Trophoblast cell (in vitro differentiated cells and primary cell): ENCODE measurements around the gene C9orf152.
"Not testable (repeated sequence)": the region's sequence is repeated elsewhere in the genome, so short reads cannot be mapped to it uniquely, and the experiment has no call there.

Experiments used
- DNase-seq, 2 donors: peaks; one replicate each; pipeline ENCODE4 v3.0.0-alpha.2; 2016
- H2AFZ ChIP-seq: 2 replicates; pipeline ENCODE4 v1.6.1; 2013; ENCODE audit warnings: low read length, moderate library complexity, mild to moderate bottlenecking; ENCODE audit not compliant: insufficient read depth, poor library complexity
- H2AK5ac ChIP-seq: 2 replicates; pipeline ENCODE4 v1.6.1; 2013; ENCODE audit warnings: mild to moderate bottlenecking, low read length
- H2BK120ac ChIP-seq: 2 replicates; pipeline ENCODE4 v1.6.1; 2013; ENCODE audit warnings: low read length, mild to moderate bottlenecking, moderate library complexity; ENCODE audit not compliant: insufficient read depth, poor library complexity
- H2BK12ac ChIP-seq: 2 replicates; pipeline ENCODE4 v1.6.1; 2013; ENCODE audit warnings: mild to moderate bottlenecking, low read length, moderate library complexity
- H2BK5ac ChIP-seq: 2 replicates; pipeline ENCODE4 v1.6.1; 2013; ENCODE audit warnings: low read length, low read depth, moderate library complexity, mild to moderate bottlenecking; ENCODE audit not compliant: poor library complexity
- H3K14ac ChIP-seq: 2 replicates; pipeline ENCODE4 v1.6.1; 2013; ENCODE audit warnings: mild to moderate bottlenecking, low read length
- H3K18ac ChIP-seq: 2 replicates; pipeline ENCODE4 v1.6.1; 2013; ENCODE audit warnings: mild to moderate bottlenecking, low read length
- H3K23ac ChIP-seq: 2 replicates; pipeline ENCODE4 v1.6.1; 2013; ENCODE audit warnings: low read length
- H3K27ac ChIP-seq: 2 replicates; pipeline ENCODE4 v1.5.1; 2013; ENCODE audit warnings: low read depth, mild to moderate bottlenecking, inconsistent platforms, low read length, moderate library complexity
- H3K27me3 ChIP-seq: 2 replicates; pipeline ENCODE4 v1.6.1; 2013; ENCODE audit warnings: inconsistent platforms, mild to moderate bottlenecking, low read length, moderate library complexity; ENCODE audit not compliant: insufficient read depth
- H3K36me3 ChIP-seq, 2 experiments: 1 replicate in 1 of 2; 2 replicates in 1 of 2; pipeline ENCODE4 v1.6.1; 2013; ENCODE audit warnings: low read length in 2 of 2, mild to moderate bottlenecking in 2 of 2, moderate library complexity in 1 of 2; ENCODE audit not compliant: insufficient read depth in 2 of 2, control insufficient read depth in 1 of 2
- H3K4ac ChIP-seq: 2 replicates; pipeline ENCODE4 v1.6.1; 2013; ENCODE audit warnings: low read depth, mild to moderate bottlenecking, low read length, moderate library complexity
- H3K4me1 ChIP-seq, 2 experiments: 1 replicate in 1 of 2; 2 replicates in 1 of 2; pipeline ENCODE4 v1.6.1; 2013; ENCODE audit warnings: low read length in 2 of 2, mild to moderate bottlenecking in 2 of 2, moderate library complexity in 1 of 2; ENCODE audit not compliant: insufficient read depth in 2 of 2, control insufficient read depth in 1 of 2
- H3K4me2 ChIP-seq: 2 replicates; pipeline ENCODE4 v1.6.1; 2013; ENCODE audit warnings: inconsistent platforms, mild to moderate bottlenecking, low read length, moderate library complexity
- H3K4me3 ChIP-seq: 2 replicates; pipeline ENCODE4 v1.5.1; 2013; ENCODE audit warnings: mild to moderate bottlenecking, low read depth, low read length, inconsistent platforms
- H3K79me1 ChIP-seq: one replicate; pipeline ENCODE4 v1.6.1; 2013; ENCODE audit warnings: low read length
- H3K79me2 ChIP-seq: 2 replicates; pipeline ENCODE4 v1.6.1; 2013; ENCODE audit warnings: low read length, mild to moderate bottlenecking; ENCODE audit not compliant: control insufficient read depth, insufficient read depth, poor library complexity
- H3K9ac ChIP-seq: 2 replicates; pipeline ENCODE4 v1.6.1; 2013; ENCODE audit warnings: mild to moderate bottlenecking, low read length
- H3K9me3 ChIP-seq: 2 replicates; pipeline ENCODE4 v1.6.1; 2013; ENCODE audit warnings: low read depth, mild to moderate bottlenecking, control low read depth, inconsistent platforms, low read length; ENCODE audit not compliant: insufficient read depth
- H4K12ac ChIP-seq: 2 replicates; pipeline ENCODE4 v1.6.1; 2013; ENCODE audit warnings: low read depth, mild to moderate bottlenecking, low read length, moderate library complexity
- H4K8ac ChIP-seq: 2 replicates; pipeline ENCODE4 v1.6.1; 2013; ENCODE audit warnings: low read depth, mild to moderate bottlenecking, low read length, moderate library complexity
- H4K91ac ChIP-seq: one replicate; pipeline ENCODE4 v1.6.1; 2013; ENCODE audit warnings: low read depth, mild to moderate bottlenecking, low read length, moderate library complexity
- WGBS: extraction: QIAGEN DNeasy Blood & Tissue Kit; methylation state at CpG from one replicate; pipeline ENCODE4 v1.1.7; 2013; ENCODE audit warnings: missing lambda C conversion rate; ENCODE audit not compliant: insufficient read length, insufficient coverage; ENCODE audit errors: extremely low coverage; 5-methylcytosine and 5-hydroxymethylcytosine counted together

Gene C9orf152

GRCh38 chr9:110206389-110206788, 1.6 kb downstream of the C9orf152 start:
- no peak for DNase-seq
- Histone ChIP-seq H3K27ac (no peak overlapping the region), H3K23ac (no peak overlapping the region), H2BK5ac (no peak overlapping the region), H3K4me1 (peaks cover 6 to 10% of the 10 kb centered on the region in 2 experiments), H3K4ac (no peak overlapping the region), H3K4me2 (no peak overlapping the region), H3K14ac (no peak overlapping the region), H4K12ac (no peak overlapping the region), H4K91ac (no peak overlapping the region), H3K9ac (no peak overlapping the region), H3K4me3 (no peak overlapping the region), H2AK5ac (no peak overlapping the region), H3K9me3 (peaks cover 3% of the 10 kb centered on the region), H3K27me3 (no peaks in the 10 kb centered on the region), H3K79me1 (no peaks in the 10 kb centered on the region), H4K8ac (no peak overlapping the region), H3K18ac (no peak overlapping the region), H3K36me3 (no peaks in the 10 kb centered on the region), H2BK12ac (no peak overlapping the region), H3K79me2 (no peaks in the 10 kb centered on the region), H2BK120ac (no peak overlapping the region), H2AFZ (no peak overlapping the region)
- no CpG with 5 or more reads among the region's 1 CpG for WGBS

- WGBS = no CpG with 5 or more reads among the region's 5 CpGs
- H3K27me3 ChIP-seq, H4K12ac ChIP-seq, H3K36me3 ChIP-seq, H3K79me2 ChIP-seq, H3K4me3 ChIP-seq, H2BK12ac ChIP-seq, H3K4me2 ChIP-seq, H4K91ac ChIP-seq, H3K18ac ChIP-seq, H3K79me1 ChIP-seq, H3K14ac ChIP-seq, H2BK120ac ChIP-seq, H3K27ac ChIP-seq, H3K9me3 ChIP-seq, H2AFZ ChIP-seq, H3K4ac ChIP-seq, H3K4me1 ChIP-seq, H4K8ac ChIP-seq, H3K9ac ChIP-seq, H2BK5ac ChIP-seq, DNase-seq, H2AK5ac ChIP-seq, H3K23ac ChIP-seq: not testable (repeated sequence)
These were observed 2.3 kb downstream of the C9orf152 start for GRCh38 chr9:110205612-110206011.

GRCh38 chr9:110202232-110202631, 5.7 kb downstream of the C9orf152 start:
- Histone ChIP-seq H3K4me3 (no peak overlapping the region), H2AK5ac (no peak overlapping the region), H2AFZ (no peak overlapping the region), H4K12ac (no peak overlapping the region), H4K8ac (no peak overlapping the region), H3K23ac (no peak overlapping the region), H3K27ac (no peak overlapping the region), H3K27me3 (no peaks in the 10 kb centered on the region), H3K9ac (no peak overlapping the region), H3K36me3 (no peaks in the 10 kb centered on the region), H3K9me3 (peaks cover 2% of the 10 kb centered on the region), H3K4me1 (peaks cover 8 to 9% of the 10 kb centered on the region in 2 experiments), H2BK5ac (no peak overlapping the region), H2BK12ac (no peak overlapping the region), H4K91ac (no peak overlapping the region), H3K18ac (no peak overlapping the region), H3K79me2 (no peaks in the 10 kb centered on the region), H3K4ac (no peak overlapping the region), H3K4me2 (no peak overlapping the region), H2BK120ac (no peak overlapping the region), H3K14ac (no peak overlapping the region), H3K79me1 (no peaks in the 10 kb centered on the region)
- no CpG with 5 or more reads among the region's 6 CpGs for WGBS
- no peak for DNase-seq

- no peak overlapping the region for H4K8ac ChIP-seq
- no peak overlapping the region for H4K12ac ChIP-seq
- no CpG with 5 or more reads among the region's 2 CpGs for WGBS
- H3K79me1 ChIP-seq = peaks cover 5% of the 10 kb centered on the region
- no peak overlapping the region for H3K4me2 ChIP-seq
- H2BK120ac ChIP-seq = no peak overlapping the region
- H3K4me3 ChIP-seq = no peak overlapping the region
- no peaks in the 10 kb centered on the region for H3K79me2 ChIP-seq
- no peak overlapping the region for H3K23ac ChIP-seq
- H2AK5ac ChIP-seq = no peak overlapping the region
- H2BK12ac ChIP-seq = no peak overlapping the region
- no peak overlapping the region for H3K14ac ChIP-seq
- peaks cover 3 to 4% of the 10 kb centered on the region in 2 experiments for H3K4me1 ChIP-seq
- H3K4ac ChIP-seq = no peak overlapping the region
- H3K18ac ChIP-seq = no peak overlapping the region
- H3K27ac ChIP-seq = no peak overlapping the region
- no peak overlapping the region for H4K91ac ChIP-seq
- DNase-seq = no peak
- H3K36me3 ChIP-seq = no peaks in the 10 kb centered on the region
- H3K27me3 ChIP-seq = no peaks in the 10 kb centered on the region
- H3K9ac ChIP-seq = no peak overlapping the region
- no peak overlapping the region for H2AFZ ChIP-seq
- peaks cover 2% of the 10 kb centered on the region for H3K9me3 ChIP-seq
- H2BK5ac ChIP-seq = no peak overlapping the region
These were observed 8.3 kb downstream of the C9orf152 start for GRCh38 chr9:110199643-110200042.
